GM10847 (cell line): ENCODE results near the gene ARHGEF16.

Experiments used
- POLR2A ChIP-seq: IDR thresholded peaks from 2 replicates; pipeline ENCODE4 v1.6.1; 2011; ENCODE audit not compliant: insufficient read length; ENCODE audit errors: extremely low read depth

Gene ARHGEF16

DNA sequence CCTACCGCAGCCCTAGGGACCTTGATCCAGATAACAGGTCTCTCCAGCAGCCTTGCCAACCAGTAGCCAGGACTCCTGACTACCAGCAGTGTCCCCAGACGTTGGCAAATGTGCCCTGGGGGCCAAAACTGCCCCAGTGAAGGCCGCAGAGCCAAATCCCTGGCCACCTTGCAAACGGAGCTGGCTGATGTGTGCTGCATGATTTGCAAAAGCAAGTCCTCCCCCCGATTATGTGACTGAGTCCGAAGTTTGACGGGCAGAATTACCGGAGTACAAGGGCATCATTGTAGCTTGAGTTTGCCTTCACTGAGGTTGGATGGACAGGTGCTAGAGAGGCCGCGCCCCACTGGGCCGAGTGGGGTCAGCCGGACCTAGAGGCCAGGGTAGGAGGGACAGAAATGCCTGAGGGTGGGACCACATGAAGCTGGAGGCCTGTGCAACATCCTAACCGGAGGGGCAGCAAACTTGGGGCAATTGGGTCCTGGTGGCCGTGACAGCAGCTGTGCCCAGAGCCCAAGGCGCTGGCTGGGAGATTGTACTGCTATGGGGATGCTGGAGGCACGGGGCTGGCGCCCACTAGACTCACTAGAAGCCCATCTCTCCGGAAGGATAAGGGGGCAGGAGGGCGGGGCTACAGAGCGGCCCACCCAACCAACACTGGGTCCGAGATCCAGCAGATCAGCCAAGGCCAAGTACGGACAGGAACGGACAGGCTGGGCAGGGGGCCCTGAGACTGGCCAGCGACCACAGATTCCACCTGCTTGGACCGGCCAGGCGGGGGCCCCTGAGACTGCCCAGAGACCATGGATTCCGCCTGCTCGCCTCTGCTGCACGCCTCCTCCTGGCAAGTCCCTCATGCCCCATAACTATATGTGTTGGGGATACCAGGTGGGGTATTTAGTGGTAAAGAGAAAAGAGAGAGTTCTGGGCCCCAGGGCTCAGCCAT lies 2.8 kb downstream of the ARHGEF16 start:
- no peak for TF ChIP-seq POLR2A

DNA sequence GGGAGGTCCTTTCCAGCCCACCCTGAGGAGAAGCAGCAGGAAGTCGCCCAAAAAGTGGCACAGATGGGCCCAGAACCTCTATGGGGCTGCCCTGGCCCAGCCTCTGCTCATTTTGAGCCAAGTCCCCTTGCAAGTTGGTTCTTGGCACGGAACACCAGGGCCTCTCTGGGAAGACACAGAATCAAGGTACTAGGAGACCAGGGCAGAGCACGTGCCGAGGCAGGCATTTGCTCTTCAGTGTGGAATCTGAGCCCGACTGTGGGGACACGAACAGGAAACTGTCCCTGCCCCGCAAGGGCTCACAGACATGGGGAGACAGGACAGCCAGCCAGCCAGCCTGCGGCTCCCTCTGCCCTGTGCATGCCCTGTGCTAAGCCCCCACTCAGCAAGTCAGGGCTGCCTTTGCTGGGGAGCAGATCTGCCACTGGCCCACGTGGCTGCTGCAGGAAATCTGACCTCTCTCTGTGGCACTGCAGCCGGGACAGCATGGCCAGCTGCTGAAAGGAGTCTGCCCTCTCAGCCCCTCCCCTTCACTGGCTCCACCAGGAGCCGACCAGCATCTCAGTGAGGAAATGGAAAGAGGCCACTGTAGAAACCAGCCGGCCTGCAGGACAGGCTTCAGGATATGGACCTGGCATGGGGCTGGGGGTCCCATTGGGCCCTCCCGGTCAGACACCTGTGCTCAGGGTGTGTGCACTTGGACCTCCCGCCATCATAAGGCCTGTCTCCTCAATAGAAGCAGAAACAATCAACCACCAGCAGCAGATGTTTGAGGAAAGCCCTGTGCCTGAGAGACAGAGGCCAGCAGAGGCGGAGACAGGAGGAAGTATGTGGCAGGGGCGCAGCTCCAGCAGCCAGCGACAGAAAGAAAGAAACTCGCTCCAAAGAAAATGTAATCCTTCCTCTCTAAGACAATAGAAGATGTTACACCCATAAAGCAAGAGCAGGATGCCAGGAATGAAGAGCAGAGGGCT lies 3.7 kb downstream of the ARHGEF16 start:
- TF ChIP-seq POLR2A, result no peak

DNA sequence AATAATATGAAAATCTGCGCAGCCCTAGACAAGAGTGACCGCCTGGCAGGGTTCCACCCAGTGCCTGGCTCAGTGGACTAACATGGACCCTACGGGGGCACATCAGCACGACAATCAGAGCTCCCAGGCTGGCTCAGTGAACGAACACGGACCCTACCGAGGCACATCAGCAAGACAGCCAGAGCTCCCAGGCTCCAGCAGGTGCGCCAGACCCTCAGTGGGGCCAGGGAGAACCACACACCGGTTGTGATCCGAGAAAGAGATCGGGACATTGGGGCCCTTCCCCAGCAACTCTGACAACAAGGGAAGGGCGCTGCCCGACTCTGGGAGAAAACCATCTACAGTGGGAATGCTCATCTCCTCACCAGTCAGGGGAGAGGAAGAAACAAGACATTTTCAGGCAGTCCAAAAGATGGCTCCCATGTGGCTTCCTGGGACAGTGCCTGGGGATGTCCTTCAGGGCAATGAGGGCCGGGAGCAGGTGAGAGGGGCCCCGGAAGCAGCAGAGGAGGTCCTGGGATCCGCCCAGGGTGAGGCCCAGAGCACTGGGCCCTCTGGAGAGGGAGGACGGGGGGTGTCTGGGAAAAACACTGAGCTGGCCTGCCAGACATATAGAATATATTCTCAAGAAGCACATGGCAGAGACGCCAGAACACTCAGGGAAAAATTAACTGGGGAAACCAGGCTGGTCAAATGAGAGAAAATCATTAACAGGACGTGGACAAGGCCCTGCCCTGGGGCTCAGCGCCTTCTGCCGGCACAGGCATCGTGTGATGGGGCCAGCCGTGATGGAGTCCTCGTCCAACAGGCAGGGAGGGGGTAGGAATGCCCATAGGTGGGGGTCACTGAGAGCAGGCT lies 4.8 kb downstream of the ARHGEF16 start:
- TF ChIP-seq POLR2A, result no peak

DNA sequence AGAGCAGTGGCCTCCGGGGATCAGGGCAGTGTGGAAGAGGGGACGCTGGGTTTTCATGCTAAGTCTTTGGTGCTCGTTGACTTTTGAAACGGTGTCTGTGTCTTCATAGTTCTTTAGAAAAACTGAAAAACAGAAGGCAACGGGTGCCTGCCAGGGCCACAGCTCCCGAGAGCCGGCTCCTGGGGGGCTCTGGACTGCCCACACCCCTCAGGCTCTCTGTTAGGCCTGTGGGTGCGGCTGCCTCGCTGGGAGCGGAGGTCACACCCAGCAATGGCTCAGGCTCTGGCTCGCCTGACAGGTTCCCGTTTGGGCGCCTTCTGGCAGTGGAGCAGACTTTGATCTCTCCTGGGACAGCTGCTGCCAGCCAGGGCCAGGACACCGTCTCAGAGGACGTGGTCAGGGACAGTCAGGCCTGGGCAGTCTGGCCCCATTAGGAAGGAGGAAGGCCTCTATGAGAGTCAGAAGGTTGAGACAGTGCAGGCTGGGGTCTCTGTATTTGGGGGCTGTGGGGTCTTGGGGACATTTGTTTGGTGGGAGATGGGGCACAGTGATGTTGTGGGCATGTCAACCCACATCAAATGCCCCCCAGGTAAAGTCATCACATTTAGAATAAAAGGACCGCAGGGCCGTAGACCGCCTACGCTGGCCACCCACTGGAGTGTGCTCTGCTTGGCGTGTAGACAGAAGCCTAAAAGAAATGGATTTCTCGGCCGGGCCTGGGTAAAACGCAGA lies 5.6 kb downstream of the ARHGEF16 start:
- TF ChIP-seq POLR2A, result no peak

DNA sequence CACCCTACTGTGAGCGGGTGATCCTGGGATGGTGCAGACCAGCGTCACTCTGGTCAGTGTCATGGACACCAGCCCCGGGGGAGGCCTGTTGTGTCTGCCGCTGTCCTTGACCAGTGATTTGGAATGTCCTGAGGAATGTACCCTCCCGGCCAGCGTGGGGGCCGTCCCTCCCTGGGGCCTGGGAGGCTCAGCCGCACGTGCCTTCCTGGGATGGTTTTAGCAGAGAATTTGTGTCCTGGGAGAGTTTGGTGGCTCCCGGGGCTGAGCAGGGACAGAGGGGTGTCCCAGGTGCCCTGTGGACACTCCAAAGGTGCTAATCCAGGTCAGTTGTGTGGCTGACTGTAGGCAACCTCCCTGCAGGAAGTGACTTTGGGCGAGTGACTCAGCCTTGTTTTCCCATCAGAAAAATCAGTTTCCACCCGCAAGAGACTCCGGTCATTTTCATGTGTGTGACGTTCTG lies 6.2 kb downstream of the ARHGEF16 start:
- TF ChIP-seq POLR2A, result no peak

DNA sequence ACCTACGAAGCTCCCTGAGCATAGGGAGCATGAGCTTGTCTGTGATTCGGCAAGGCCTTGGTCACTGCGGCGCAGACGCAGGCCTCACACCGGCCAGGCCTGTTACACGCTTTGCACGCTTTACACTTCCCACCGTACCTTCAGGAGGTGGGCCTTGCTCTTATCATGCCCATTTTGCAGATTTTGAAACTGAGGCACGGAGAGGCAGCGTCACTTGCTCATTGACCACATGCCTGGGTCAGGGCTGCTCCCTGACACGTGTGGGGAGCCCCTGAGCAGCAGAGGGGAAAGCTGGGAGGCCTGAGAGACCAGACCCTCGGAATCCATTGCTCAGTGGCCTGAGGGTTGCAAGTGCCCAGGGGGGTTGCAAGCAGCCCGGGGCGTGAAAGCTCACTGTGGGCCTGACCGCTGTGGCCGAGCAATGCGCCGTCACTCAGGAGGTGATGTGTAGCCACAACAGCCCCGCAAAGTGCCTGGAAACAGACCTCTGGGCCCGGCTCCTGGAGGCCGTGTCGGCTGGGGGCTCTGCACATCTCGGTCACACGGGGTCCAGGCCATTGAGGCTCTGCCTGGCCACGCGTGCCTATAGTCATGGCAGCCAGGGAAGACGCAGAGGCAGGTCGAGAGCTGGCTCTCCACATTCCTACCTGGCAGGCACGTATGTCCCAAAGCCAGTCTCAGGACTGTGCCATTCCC lies 6.9 kb downstream of the ARHGEF16 start:
- TF ChIP-seq POLR2A, result no peak

DNA sequence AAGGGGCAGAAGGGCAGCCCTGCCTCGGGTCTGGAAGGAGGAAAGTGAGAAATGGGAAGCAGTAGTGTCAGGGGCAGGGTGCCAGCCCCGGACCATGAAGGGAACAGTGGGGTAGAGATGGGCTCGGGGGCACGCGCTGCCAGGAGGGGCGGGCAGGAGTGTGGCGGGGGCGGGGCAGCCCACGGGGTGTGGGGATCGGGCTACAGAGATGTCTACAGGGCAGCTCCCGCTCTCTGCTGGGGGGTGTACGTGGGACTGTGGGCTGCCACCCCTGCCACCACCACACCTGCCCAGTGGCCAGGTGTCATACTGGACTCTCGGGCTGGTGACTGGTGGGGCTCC lies 7.4 kb downstream of the ARHGEF16 start:
- TF ChIP-seq POLR2A, result no peak

DNA sequence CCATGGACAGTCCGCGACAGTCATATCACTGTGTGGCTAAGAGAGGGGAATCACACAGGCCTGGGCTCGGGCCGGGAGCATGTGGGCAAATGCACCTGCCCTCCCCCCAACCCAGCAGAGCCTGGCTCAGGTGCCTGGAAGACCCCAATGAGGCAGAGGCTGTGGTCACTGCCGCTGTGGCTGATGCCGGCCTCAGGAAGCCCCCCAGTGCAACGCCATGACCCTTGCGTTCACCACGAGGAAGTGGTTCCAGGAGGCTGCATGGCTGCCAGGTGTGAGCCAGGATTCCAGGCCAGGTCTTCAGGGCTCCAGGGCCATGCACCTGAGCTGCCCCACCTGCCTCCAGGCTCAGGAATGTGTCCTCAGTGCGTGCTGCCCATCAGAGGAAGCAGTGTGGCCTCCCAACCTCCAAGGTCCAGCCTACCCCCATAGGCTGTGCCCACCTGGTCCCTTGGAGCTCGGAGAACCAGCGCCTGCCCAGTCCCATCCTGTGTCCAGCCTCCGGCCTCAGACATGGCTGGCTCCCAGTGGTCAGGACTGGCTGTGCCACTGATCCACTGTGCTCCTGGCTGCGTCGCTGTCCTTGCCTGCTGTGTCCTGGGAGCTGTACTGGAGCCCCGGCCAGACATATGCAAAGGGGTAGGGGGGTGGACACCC lies 8.0 kb downstream of the ARHGEF16 start:
- no peak for TF ChIP-seq POLR2A

DNA sequence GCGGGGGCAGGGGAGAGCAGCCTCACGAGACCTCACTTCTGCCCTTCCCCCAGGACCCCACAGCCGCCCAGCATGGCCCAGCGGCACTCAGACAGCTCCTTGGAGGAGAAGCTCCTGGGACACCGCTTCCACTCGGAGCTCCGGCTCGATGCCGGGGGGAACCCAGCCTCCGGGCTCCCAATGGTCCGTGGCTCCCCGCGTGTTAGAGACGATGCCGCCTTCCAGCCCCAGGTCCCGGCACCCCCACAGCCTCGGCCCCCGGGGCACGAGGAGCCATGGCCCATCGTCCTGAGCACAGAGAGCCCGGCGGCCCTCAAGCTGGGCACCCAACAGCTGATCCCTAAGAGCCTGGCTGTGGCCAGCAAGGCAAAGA lies 8.5 kb downstream of the ARHGEF16 start:
- no peak for TF ChIP-seq POLR2A

DNA sequence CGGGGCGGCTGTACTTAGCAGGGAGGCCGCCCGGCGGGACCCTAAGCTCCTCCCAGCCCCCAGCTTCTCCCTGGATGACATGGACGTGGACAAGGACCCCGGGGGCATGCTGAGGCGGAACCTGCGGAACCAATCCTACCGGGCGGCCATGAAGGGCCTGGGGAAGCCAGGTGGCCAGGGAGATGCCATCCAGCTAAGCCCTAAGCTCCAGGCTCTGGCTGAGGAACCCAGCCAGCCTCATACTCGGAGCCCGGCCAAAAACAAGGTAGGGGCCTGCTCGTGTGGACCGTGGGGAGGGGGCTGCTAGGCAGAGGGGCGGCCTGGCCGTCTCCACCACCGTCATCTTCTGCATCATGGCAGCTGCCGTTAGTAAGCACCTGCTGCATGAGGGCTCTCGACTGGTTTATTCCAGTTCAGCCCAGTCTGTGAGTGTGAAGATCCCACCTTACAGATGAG lies 9.0 kb downstream of the ARHGEF16 start:
- no peak for TF ChIP-seq POLR2A

DNA sequence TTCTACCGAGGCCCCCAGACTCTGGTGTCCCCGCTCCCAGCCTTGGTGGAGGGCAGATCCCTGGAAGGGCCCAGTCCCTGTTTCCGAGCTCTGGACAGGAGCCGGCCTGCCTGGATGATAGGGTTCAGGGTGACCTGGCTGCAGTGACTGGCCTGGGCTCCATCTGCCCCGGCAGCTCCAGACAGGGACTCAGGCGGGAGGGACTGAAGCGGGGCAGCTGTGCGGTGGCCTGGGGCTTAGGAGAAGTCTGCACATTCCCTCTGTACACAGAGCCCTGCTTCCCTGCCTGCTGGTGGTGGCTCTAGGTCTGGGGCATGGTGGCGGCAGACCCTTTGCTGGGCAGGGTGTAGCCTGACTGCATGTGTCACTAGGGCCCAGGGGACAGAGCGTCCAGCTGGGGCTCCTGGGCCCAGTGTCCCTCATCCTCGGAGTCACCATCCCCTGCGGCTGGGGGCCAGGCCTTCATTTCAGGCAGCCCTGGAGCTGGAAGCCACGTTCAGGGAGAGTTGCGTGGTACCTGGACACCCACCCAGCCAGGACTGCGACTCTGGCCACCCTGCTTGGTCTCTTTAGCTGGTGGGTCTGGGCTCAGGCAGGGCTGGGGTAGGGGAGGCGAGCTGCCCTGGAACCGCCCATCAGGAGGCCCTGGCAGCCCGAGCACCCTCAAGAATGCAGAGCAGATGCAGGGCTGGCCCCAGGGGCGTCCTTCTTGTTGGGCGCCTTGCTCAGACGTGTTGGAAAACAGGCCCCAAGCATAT lies 9.6 kb downstream of the ARHGEF16 start:
- TF ChIP-seq POLR2A, result no peak

DNA sequence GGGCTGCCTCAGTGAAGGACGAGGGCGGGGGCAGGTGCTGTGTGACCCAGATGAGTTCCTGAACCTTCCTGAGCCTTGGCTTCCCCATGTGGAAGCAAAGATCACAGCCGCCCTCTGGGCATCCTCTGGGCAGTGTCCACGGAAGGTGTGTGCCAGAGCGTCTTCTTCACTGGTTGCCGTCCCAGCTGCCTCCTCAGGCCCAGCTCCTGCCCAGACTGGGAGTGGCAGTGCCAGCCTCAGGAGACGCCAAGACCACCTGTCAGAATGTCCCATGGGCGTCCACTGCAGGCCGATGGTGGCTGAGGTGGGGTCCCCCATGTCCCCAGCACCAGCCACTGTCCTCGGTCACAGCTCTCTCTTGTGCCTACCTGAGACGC lies 10.2 kb downstream of the ARHGEF16 start:
- TF ChIP-seq POLR2A, result no peak

DNA sequence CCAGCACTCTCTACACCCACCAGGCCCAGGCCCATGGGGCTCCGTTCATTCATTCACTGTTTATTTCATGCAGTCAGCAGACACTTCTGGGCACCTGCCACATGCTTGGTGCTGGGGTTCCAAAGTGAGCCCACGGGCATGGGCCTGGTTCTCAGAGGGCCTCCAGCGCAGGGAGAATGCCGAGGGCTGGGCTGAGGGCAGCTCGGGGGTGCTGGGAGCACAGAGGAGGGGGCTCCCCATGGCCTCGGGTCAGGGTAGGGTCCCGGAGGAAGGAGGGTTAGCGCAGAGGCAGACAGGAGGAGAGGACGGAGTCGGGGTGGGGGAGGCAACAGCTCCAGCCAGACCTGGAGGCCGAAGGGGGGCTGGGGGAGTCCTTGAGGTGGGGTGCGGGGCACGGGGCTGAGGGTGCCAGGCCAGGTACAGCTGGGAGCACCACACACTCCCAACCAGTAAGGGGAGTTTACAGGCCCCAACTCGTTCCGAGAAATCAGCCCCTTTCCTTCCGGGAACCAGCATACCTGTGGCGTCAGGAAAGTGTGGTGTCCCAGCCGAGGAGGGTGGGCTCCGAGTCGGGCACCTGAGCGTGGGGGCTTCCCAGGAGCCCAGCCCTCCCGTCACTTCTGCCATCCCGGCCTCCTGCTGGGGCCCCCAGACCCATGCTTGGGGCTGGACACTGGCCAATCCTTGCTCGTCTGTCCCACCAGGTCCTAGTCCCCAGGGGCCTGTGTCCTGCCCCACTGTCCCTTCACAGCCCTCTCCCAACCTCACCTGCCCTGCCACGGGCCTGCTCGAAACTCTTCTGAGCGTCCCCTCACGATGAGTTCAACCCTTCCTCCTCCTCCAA lies 10.8 kb downstream of the ARHGEF16 start:
- no peak for TF ChIP-seq POLR2A
